Measurements from ENCODE around the gene NR1H4. TPM values are rescaled to one million over a fixed set of nuclear protein-coding genes. Genes with fewer than 3 reads are reported as not detected.
A peak's percentile ranks its signal among the peaks of the same experiment; 100 is the strongest.

The NR1H4 gene
- total and polyA plus RNA-seq, 4 donors, result 33.5 to 106 (median 55.0) TPM

DNA sequence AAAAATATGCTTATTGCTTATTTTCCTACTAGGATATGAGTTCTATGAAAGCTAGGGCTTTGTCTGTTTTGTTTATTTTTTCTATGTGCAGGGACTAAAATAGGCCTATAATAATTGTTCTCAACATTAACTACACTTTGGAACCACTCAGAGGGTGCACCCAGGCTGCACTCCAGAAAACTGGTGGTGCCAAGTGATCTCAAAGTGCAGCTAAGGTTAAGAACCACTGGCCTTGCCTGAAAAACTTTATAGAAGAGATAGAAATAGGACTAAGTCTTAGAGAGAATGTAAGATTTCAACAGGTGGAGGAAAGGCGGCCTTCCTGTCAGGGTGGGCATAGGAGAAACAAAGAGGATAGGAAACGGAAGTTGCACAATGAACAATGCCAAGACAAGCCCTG, 37.7 kb upstream of the NR1H4 start:
- Histone ChIP-seq H3K27ac (ENCODE audit: low read depth in 1 of 2, low read length in 2 of 2) (peak overlapping the region; percentile 44 to 53), H3K36me3 (ENCODE audit: control insufficient read depth in 4 of 4, insufficient read depth in 3 of 4, low read depth in 1 of 4, low read length in 3 of 4) (no peaks in the 10 kb centered on the region), H3K9me3 (ENCODE audit: control insufficient read depth in 4 of 4, low read length in 3 of 4) (no peaks in the 10 kb centered on the region), H3K4me1 (ENCODE audit: control insufficient read depth in 4 of 4, insufficient read depth in 4 of 4, low read length in 3 of 4) (peaks cover 4 to 44% (median 28%) of the 10 kb centered on the region in 4 donors), H3K4me3 (ENCODE audit: low read depth in 1 of 3, low read length in 3 of 3) (no peak overlapping the region), H3K27me3 (ENCODE audit: control insufficient read depth in 4 of 4, insufficient read depth in 4 of 4, low read length in 3 of 4) (no peaks in the 10 kb centered on the region), H3K9ac (ENCODE audit: low read depth in 1 of 2, low read length in 2 of 2) (no peak overlapping the region)
- WGBS, result 39% methylated on average over 2 of the region's 2 CpGs
- DNase-seq (ENCODE audit: low spot score), result no peak
- TF ChIP-seq HNF4A (conservative IDR thresholded peaks at IDR 0.05) (peak; percentile 47 to 63), RXRA (IDR thresholded peaks at IDR 0.05) (peak; percentile 64 to 74), SP1 (IDR thresholded peaks at IDR 0.05) (peak; percentile 14), JUND (IDR thresholded peaks at IDR 0.05) (peak in 1 of 2 donors; percentile 12), RAD21 (IDR thresholded peaks at IDR 0.05) (no peak)

DNA sequence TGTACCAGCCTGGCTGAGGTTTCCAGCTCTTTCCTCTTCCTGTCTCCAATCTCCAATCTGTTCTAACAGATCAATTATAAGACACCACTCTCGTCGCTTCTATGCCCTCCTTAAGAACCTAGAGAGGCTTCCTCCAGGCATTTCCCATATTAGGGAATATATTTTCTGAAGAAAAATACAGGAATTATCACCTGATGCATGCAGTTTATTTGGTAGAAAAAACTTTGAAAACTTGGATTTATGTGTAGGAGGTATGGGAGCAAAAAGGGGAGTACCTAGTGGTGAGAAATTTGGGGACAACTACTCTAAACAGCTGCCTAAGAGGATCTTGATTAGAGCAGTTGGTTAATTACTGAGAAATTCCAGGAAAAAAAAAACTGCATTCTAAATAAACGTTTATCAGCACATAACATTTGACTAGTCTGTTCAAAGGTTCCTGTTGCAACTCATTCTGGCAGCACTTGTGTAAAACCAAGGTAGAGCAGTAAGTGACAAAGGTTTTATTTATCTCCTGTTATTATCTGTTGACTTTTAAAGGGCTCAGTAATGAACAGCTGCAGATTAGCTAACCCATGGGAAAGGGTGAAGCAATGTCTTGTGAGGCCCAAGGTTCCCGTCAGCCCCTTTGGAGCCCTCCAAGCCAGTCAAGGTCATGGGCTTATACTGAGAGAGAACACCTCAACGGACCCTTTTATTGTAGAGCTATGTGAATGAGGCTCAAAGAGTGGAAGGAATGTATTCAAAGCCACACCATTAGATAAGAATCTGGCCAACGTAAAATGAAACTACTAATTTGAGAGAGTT, 36.4 kb upstream of the NR1H4 start:
- Histone ChIP-seq H3K4me3 (ENCODE audit: low read depth in 1 of 3, low read length in 3 of 3) (peak overlapping the region in 2 of 3 donors; percentile 18 to 22), H3K9me3 (ENCODE audit: control insufficient read depth in 4 of 4, low read length in 3 of 4) (no peaks in the 10 kb centered on the region), H3K36me3 (ENCODE audit: control insufficient read depth in 4 of 4, insufficient read depth in 3 of 4, low read depth in 1 of 4, low read length in 3 of 4) (no peaks in the 10 kb centered on the region), H3K4me1 (ENCODE audit: control insufficient read depth in 4 of 4, insufficient read depth in 4 of 4, low read length in 3 of 4) (peaks cover 5 to 44% (median 28%) of the 10 kb centered on the region in 4 donors), H3K9ac (ENCODE audit: low read depth in 1 of 2, low read length in 2 of 2) (peak overlapping the region; percentile 29 to 52), H3K27ac (ENCODE audit: low read depth in 1 of 2, low read length in 2 of 2) (peak overlapping the region; percentile 76 to 90), H3K27me3 (ENCODE audit: control insufficient read depth in 4 of 4, insufficient read depth in 4 of 4, low read length in 3 of 4) (no peaks in the 10 kb centered on the region)
- no peak for DNase-seq (ENCODE audit: low spot score)
- TF ChIP-seq, protein P1, sequence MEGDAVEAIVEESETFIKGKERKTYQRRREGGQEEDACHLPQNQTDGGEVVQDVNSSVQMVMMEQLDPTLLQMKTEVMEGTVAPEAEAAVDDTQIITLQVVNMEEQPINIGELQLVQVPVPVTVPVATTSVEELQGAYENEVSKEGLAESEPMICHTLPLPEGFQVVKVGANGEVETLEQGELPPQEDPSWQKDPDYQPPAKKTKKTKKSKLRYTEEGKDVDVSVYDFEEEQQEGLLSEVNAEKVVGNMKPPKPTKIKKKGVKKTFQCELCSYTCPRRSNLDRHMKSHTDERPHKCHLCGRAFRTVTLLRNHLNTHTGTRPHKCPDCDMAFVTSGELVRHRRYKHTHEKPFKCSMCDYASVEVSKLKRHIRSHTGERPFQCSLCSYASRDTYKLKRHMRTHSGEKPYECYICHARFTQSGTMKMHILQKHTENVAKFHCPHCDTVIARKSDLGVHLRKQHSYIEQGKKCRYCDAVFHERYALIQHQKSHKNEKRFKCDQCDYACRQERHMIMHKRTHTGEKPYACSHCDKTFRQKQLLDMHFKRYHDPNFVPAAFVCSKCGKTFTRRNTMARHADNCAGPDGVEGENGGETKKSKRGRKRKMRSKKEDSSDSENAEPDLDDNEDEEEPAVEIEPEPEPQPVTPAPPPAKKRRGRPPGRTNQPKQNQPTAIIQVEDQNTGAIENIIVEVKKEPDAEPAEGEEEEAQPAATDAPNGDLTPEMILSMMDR (IDR thresholded peaks at IDR 0.05; ENCODE audit: low read depth, low read length, missing input control), result no peak
- peak in 1 of 2 donors; percentile 45 for TF ChIP-seq GABPA (IDR thresholded peaks at IDR 0.05 in 1 of 2, conservative IDR thresholded peaks at IDR 0.05 in 1 of 2)
- TF ChIP-seq, protein P2, sequence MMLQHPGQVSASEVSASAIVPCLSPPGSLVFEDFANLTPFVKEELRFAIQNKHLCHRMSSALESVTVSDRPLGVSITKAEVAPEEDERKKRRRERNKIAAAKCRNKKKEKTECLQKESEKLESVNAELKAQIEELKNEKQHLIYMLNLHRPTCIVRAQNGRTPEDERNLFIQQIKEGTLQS (IDR thresholded peaks at IDR 0.05), result peak; percentile 57
- TF ChIP-seq YY1 (IDR thresholded peaks at IDR 0.05), result peak; percentile 84
- TF ChIP-seq RXRA (IDR thresholded peaks at IDR 0.05), result peak; percentile 84 to 94
- TF ChIP-seq SP1 (IDR thresholded peaks at IDR 0.05), result peak; percentile 90
- TF ChIP-seq RAD21 (IDR thresholded peaks at IDR 0.05), result peak; percentile 40 to 56
- TF ChIP-seq FOXA1 (IDR thresholded peaks at IDR 0.05), result peak; percentile 76
- TF ChIP-seq TAF1 (conservative IDR thresholded peaks at IDR 0.05), result peak; percentile 29
- TF ChIP-seq, protein P3, sequence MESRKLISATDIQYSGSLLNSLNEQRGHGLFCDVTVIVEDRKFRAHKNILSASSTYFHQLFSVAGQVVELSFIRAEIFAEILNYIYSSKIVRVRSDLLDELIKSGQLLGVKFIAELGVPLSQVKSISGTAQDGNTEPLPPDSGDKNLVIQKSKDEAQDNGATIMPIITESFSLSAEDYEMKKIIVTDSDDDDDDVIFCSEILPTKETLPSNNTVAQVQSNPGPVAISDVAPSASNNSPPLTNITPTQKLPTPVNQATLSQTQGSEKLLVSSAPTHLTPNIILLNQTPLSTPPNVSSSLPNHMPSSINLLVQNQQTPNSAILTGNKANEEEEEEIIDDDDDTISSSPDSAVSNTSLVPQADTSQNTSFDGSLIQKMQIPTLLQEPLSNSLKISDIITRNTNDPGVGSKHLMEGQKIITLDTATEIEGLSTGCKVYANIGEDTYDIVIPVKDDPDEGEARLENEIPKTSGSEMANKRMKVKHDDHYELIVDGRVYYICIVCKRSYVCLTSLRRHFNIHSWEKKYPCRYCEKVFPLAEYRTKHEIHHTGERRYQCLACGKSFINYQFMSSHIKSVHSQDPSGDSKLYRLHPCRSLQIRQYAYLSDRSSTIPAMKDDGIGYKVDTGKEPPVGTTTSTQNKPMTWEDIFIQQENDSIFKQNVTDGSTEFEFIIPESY (IDR thresholded peaks at IDR 0.05), result peak; percentile 91
- peak; percentile 72 to 96 for TF ChIP-seq JUND (IDR thresholded peaks at IDR 0.05)
- peak; percentile 88 to 96 for TF ChIP-seq HNF4A (conservative IDR thresholded peaks at IDR 0.05)
- TF ChIP-seq EGR1 (IDR thresholded peaks at IDR 0.05; ENCODE audit: low read depth in 2 of 2), result peak in 1 of 2 donors; percentile 90
- peak; percentile 85 for TF ChIP-seq FOXA2 (IDR thresholded peaks at IDR 0.05)
- peak; percentile 16 for TF ChIP-seq NR2F2 (IDR thresholded peaks at IDR 0.05)
- TF ChIP-seq, protein P4, sequence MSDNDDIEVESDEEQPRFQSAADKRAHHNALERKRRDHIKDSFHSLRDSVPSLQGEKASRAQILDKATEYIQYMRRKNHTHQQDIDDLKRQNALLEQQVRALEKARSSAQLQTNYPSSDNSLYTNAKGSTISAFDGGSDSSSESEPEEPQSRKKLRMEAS (IDR thresholded peaks at IDR 0.05), result peak; percentile 97
- TF ChIP-seq, protein P5, sequence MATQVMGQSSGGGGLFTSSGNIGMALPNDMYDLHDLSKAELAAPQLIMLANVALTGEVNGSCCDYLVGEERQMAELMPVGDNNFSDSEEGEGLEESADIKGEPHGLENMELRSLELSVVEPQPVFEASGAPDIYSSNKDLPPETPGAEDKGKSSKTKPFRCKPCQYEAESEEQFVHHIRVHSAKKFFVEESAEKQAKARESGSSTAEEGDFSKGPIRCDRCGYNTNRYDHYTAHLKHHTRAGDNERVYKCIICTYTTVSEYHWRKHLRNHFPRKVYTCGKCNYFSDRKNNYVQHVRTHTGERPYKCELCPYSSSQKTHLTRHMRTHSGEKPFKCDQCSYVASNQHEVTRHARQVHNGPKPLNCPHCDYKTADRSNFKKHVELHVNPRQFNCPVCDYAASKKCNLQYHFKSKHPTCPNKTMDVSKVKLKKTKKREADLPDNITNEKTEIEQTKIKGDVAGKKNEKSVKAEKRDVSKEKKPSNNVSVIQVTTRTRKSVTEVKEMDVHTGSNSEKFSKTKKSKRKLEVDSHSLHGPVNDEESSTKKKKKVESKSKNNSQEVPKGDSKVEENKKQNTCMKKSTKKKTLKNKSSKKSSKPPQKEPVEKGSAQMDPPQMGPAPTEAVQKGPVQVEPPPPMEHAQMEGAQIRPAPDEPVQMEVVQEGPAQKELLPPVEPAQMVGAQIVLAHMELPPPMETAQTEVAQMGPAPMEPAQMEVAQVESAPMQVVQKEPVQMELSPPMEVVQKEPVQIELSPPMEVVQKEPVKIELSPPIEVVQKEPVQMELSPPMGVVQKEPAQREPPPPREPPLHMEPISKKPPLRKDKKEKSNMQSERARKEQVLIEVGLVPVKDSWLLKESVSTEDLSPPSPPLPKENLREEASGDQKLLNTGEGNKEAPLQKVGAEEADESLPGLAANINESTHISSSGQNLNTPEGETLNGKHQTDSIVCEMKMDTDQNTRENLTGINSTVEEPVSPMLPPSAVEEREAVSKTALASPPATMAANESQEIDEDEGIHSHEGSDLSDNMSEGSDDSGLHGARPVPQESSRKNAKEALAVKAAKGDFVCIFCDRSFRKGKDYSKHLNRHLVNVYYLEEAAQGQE (IDR thresholded peaks at IDR 0.05), result peak; percentile 84
- peak; percentile 38 for TF ChIP-seq HNF4G (IDR thresholded peaks at IDR 0.05)
- WGBS, result 19% methylated on average over 6 of the region's 6 CpGs
